ENCODE data around the gene PNPLA7.
"Not testable (repeated sequence)": the region's sequence is repeated elsewhere in the genome, so short reads cannot be mapped to it uniquely, and the experiment has no call there.

The PNPLA7 gene

DNA sequence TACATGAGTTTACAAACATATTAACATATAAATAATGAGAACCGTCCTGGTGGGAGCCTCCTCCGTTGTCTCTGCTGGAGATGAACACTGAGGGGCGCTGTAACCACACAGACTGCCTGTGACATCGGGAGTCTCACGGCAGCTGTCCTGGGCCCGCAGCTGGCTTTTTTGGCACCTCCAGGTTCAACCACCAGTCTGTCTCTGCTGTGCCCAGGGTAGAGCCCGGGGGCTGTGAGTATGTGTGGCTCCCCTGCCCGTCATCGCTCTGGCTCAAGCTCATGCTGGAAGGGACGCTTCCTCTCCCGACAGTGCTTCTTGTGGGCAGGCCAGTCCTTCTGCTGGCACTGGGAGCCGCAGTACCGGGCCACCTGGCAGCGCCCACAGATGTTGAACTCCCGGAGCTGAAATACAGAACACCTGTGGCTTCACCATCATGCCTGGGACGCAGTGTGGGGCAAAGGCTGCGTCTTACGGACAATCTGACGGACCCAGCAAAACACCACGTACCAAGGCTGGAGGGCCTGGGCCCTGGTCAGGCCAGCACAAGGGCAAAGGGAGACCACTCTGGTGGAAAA is 32.2 kb upstream of the PNPLA7 start:
- peaks cover 14% of the 10 kb centered on the region for H3K4me1 Mint-ChIP-seq (ENCODE audit: low read depth)
- H3K36me3 Mint-ChIP-seq (ENCODE audit: low read depth): peaks cover 65% of the 10 kb centered on the region
- intact Hi-C loops (cut with micrococcal nuclease): loop anchor here (10.0 kb wide), 1 partner anchor 112 kb away; no protein-coding TSS in a partner anchor
- no peak overlapping the region for H3K27ac Mint-ChIP-seq
- no peaks in the 10 kb centered on the region for H3K27me3 Mint-ChIP-seq
- no peaks in the 10 kb centered on the region for H3K9me3 Mint-ChIP-seq
- H3K4me3 Mint-ChIP-seq: no peak overlapping the region

DNA sequence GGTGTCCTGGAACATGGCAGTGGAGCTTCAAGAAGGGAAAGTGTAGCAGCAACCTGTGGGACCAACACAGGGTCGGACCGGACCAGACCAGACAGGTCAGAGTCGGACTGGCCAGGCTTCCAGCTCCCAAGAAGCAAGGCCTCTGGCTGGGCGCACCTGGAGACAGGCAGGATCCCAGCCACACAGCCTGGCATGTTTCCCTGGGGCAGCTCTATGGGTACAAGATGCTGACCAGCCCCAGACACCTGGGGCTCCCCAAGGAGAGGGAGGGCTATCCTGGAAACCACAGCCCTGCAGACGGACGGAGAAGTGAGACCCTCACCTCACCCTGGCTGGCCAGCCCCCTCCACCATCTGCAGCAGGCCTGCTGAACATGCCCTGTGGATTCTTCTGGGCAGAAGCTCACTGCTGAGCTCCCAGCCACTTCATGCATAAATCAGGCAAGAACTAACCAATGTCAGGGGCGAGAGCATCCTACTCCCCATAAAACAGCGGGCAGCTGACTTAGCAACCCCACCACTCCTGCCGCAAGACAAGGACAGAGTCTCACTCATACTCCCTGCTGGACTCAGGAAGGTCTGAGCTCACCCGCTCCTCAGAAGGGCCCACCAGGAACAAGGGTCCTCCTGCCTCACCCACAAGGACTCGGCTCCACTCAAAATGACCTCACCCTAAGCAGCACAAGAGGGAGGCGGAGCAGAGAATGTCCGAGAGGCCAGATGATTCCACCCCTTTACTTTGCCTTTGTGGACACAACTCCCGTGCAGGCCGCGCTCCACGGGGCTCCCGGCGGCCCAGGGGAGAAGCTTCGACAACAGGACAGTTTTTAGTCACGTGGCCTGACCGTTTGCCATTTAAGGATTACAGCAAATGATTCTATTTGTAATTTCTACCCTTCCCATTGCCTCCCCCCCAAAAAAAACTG is 31.4 kb upstream of the PNPLA7 start:
- no peak overlapping the region for H3K27ac Mint-ChIP-seq
- intact Hi-C loops (cut with micrococcal nuclease): loop anchor here (10.0 kb wide), 1 partner anchor 113 kb away; no protein-coding TSS in a partner anchor
- peaks cover 21% of the 10 kb centered on the region for H3K4me1 Mint-ChIP-seq (ENCODE audit: low read depth)
- no peaks in the 10 kb centered on the region for H3K27me3 Mint-ChIP-seq
- no peak overlapping the region for H3K4me3 Mint-ChIP-seq
- H3K36me3 Mint-ChIP-seq (ENCODE audit: low read depth): peaks cover 60% of the 10 kb centered on the region
- no peaks in the 10 kb centered on the region for H3K9me3 Mint-ChIP-seq

DNA sequence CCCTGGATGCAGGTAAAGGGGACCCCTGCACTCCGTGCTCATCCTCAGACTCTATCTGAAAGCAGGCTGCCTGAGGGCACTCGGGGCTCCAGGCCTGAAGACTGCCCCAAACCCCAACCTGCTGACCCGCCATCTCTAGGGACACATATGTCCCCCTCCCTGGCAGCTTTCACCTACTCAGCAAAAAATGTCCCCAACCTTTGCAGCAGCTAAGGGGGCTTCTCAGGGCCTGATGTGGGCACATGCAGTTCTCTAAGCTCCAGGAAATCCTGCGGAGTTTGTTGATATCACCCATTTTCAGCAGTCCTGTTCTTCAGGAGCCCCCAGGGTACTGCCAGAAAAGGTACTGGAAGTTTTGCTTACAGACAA is 30.7 kb upstream of the PNPLA7 start:
- H3K9me3 Mint-ChIP-seq: no peaks in the 10 kb centered on the region
- no peak overlapping the region for H3K27ac Mint-ChIP-seq
- H3K27me3 Mint-ChIP-seq: no peaks in the 10 kb centered on the region
- H3K4me3 Mint-ChIP-seq: no peak overlapping the region
- H3K36me3 Mint-ChIP-seq (ENCODE audit: low read depth): peaks cover 60% of the 10 kb centered on the region
- intact Hi-C loops (cut with micrococcal nuclease): loop anchor here (10.0 kb wide), 1 partner anchor 114 kb away; no protein-coding TSS in a partner anchor
- peaks cover 28% of the 10 kb centered on the region for H3K4me1 Mint-ChIP-seq (ENCODE audit: low read depth)

DNA sequence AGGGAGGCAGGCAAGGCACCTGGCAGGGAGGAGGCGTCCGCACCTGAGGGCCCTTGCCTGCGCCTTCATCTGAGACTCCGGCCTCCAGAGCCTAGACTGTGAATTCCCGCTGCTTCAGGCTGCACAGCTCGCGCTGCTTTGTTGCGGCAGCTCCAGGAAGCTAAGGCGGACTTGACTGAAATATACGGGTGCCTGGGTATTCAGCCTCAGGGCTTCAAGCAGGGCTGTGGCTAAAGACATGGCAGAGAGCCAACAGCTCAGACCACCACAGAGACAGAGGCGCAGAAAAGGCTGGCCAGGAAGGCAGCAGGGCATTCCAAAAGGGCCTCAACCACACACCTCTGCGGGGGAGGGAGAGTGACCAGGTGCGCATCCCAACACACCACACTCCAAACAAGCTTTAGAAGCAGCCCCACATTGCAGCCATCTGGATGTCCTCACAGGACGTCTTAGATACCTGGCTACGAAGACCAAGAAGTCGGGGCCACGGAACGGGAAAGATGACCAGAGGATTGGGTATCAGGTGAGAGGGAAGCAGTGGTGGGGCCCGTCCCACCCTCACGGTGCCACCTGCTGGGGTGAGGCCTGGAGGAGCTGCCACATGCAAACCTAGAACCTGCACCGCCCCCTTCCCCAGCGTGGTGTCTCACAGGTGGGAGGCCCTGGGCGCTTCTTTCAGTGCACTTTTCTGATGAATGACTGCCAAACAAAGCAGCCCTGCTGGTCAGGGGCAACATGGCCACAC is 30.2 kb upstream of the PNPLA7 start:
- H3K36me3 Mint-ChIP-seq (ENCODE audit: low read depth): peaks cover 60% of the 10 kb centered on the region
- no peaks in the 10 kb centered on the region for H3K27me3 Mint-ChIP-seq
- intact Hi-C loops (cut with micrococcal nuclease): loop anchor here (10.0 kb wide), 1 partner anchor 114 kb away; no protein-coding TSS in a partner anchor
- H3K4me3 Mint-ChIP-seq: no peak overlapping the region
- H3K27ac Mint-ChIP-seq: no peak overlapping the region
- H3K9me3 Mint-ChIP-seq: no peaks in the 10 kb centered on the region
- H3K4me1 Mint-ChIP-seq (ENCODE audit: low read depth): peaks cover 33% of the 10 kb centered on the region

DNA sequence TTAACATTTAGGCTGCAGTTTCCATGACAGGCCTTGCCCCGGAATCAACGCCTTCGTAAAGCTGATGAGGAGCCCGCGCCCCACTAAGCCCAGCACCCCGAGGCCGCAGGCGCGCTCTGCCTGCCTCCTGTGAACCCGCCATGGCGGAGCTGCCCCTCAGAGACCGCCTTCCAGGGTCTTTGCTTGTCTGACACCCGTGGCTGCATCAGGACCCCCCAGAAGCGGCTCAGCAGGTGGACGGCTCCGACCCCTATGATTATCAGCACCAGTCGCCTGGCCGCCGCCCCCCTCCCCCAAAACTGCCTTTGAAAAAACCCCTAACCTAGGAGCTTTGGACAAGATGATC is 29.0 kb upstream of the PNPLA7 start:
- intact Hi-C loops (cut with micrococcal nuclease): loop anchor here (2.0 kb wide), 1 partner anchor 40 kb away; the partner anchor contains the start of gene EHMT1
- Mint-ChIP-seq H3K4me1 (ENCODE audit: low read depth) (peaks cover 40% of the 10 kb centered on the region), H3K27ac (peak overlapping the region; percentile 72)

DNA sequence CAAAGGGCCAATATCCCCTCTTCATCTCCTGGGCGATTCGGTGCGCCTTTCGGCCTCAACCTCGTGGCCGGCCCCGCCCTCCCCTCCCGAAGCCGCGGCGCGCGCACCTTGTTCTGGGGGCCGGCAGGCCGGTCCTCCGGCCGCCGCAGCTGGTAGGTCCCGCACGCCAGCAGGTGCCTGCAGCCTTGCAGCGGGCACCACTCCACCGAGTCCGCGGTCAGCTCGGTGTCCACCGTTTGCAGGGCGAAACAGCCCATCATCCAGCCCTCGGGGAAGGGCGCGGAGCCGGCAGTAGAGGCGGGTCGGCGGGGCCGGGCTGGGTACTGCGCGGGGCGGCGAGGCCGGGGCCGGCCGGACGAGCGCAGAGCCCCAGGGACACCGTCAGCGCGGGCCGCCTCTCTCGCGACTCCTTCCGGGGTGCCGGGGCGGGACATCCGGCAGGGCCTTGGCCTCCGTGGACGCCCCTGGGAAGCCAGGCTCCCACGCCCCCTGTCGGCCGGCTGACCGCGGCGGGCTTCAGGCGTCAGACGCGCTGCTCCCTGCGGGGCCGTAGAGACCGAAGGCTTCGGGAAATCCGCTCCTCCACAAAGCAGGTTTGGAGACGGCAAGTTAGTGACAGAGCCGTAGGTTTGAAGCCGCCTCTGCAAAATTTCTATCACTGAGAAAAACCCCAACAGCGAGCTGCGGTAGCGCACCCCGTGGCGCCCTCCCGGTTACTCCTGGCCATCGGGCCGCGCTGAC is 28.5 kb upstream of the PNPLA7 start, which contains the start of gene DPH7:
DPH7 (minus strand) TSS at position 408 of the 741 bp plus-strand sequence; CDS start at position 260, 148 bp downstream.
- H3K9me3 Mint-ChIP-seq: no peaks in the 10 kb centered on the region
- H3K27me3 Mint-ChIP-seq: no peaks in the 10 kb centered on the region
- peak within 1 kb of the TSS; percentile 72 for H3K27ac Mint-ChIP-seq
- intact Hi-C loops (cut with micrococcal nuclease): loop anchor here (2.0 kb wide), 1 partner anchor 40 kb away; the partner anchor contains the start of gene EHMT1
- peaks cover 40% of the 10 kb centered on the region for H3K4me1 Mint-ChIP-seq (ENCODE audit: low read depth)
- H3K4me3 Mint-ChIP-seq: peak within 1 kb of the TSS; percentile 83
- H3K36me3 Mint-ChIP-seq (ENCODE audit: low read depth): peaks cover 60% of the 10 kb centered on the region

More for the DNA sequence above, 29.0 kb upstream of the PNPLA7 start:
- Mint-ChIP-seq H3K36me3 (ENCODE audit: low read depth) (peaks cover 60% of the 10 kb centered on the region), H3K27me3 (no peaks in the 10 kb centered on the region), H3K9me3 (no peaks in the 10 kb centered on the region), H3K4me3 (peak overlapping the region; percentile 83)

DNA sequence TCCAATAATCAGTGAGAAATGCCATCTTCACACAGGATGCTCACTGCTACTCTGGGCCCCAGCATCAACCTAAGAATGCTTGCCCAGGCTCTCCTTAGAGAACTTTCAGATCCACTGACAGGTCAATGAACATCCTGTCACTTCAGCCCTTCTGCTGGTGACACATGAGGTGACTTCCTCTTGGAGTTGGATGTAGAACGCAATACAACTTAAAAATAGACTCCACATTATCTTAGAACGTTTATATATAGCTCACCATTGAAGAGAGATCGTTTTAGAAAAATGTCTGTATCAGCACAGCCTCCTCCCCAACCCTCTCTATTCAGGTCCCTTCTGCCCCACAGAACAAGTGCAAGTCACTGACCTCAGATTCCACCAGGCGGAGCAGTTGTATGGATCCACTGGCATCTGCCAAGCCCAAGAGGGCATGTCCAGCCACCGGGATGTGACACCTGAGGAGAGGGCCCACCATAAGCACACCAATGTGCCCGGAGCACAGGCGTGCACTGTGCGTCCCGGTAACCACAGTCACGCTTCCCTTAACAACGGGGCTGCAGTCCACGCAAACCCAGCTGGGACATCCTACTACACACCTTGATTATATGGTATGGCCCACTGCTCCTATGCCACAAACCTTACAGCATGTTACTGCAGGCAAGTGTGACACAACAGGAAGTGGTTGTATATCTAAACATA is 25.7 kb upstream of the PNPLA7 start:
- intact Hi-C loops (cut with micrococcal nuclease): no loop called here
- Mint-ChIP-seq H3K36me3 (ENCODE audit: low read depth) (peaks cover 54% of the 10 kb centered on the region), H3K9me3 (no peaks in the 10 kb centered on the region), H3K4me1 (ENCODE audit: low read depth) (peaks cover 40% of the 10 kb centered on the region), H3K27me3 (no peaks in the 10 kb centered on the region), H3K27ac (no peak overlapping the region), H3K4me3 (no peak overlapping the region)

DNA sequence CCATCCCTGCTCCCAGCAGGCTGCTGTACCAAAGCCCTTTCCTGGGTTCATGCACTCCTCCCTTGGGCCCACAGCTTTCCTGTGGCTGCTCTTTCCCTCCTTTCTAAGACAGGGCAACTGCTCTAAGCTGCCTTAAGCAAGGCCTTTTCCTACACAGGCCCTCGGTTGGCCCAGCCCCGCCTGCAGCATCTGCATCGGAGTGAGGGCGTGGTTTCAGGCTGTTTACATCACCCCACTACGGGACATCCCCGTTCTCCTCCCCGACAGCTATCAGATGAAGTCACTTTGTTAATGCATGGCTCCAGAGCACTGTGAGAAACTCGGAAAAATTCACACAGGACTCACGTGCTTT is 25.1 kb upstream of the PNPLA7 start:
- Mint-ChIP-seq H3K36me3 (ENCODE audit: low read depth) (peaks cover 59% of the 10 kb centered on the region), H3K27me3 (no peaks in the 10 kb centered on the region), H3K9me3 (no peaks in the 10 kb centered on the region), H3K4me3 (no peak overlapping the region), H3K27ac (no peak overlapping the region), H3K4me1 (ENCODE audit: low read depth) (peaks cover 40% of the 10 kb centered on the region)
- intact Hi-C loops (cut with micrococcal nuclease): no loop called here

DNA sequence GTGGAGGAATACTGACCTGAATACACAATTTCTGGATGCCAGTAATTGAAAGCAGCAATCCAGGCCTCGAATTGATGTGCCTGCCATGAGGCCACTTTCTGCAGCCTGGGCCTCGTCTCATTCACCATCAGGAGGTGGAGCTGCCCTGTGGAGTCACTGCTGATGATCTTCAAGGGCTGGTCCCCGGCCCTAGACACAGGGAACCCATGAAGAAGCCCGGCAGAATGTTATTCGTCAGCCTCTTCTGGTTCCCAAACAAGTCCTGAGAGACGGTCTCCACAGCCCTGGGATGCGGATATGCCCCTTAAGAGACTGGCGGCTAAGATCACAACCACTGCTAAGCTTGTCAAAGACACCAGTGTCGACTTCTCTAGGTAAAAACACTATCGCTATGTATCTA is 24.0 kb upstream of the PNPLA7 start:
- Mint-ChIP-seq H3K27me3 (no peaks in the 10 kb centered on the region), H3K9me3 (peaks cover 10% of the 10 kb centered on the region), H3K4me3 (no peak overlapping the region), H3K4me1 (ENCODE audit: low read depth) (peaks cover 42% of the 10 kb centered on the region), H3K36me3 (ENCODE audit: low read depth) (peaks cover 70% of the 10 kb centered on the region), H3K27ac (no peak overlapping the region)
- intact Hi-C loops (cut with micrococcal nuclease): no loop called here

DNA sequence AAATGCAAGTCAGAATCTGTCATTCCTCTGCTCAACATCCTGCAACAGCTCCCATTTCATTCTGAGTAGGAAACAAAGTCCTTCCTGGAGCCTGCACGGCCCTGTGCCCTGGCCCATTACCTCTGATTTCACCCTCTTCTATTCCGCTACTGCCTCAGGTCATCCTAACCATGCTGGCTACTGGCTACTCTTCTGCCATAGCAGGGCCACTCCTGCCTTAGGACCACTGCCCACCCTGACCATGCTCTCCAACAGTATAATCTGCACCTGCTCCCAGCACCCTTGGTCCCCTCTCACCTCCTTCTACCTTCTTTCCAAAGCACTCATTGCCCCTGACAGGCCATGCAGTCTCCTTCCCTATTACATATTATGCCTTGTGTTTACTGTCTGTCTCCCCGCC is 20.4 kb upstream of the PNPLA7 start:
- no peak overlapping the region for H3K4me3 Mint-ChIP-seq
- no peak overlapping the region for H3K27ac Mint-ChIP-seq
- intact Hi-C loops (cut with micrococcal nuclease): no loop called here
- H3K9me3 Mint-ChIP-seq: peaks cover 21% of the 10 kb centered on the region
- no peaks in the 10 kb centered on the region for H3K27me3 Mint-ChIP-seq
- peaks cover 68% of the 10 kb centered on the region for H3K36me3 Mint-ChIP-seq (ENCODE audit: low read depth)
- peaks cover 19% of the 10 kb centered on the region for H3K4me1 Mint-ChIP-seq (ENCODE audit: low read depth)

DNA sequence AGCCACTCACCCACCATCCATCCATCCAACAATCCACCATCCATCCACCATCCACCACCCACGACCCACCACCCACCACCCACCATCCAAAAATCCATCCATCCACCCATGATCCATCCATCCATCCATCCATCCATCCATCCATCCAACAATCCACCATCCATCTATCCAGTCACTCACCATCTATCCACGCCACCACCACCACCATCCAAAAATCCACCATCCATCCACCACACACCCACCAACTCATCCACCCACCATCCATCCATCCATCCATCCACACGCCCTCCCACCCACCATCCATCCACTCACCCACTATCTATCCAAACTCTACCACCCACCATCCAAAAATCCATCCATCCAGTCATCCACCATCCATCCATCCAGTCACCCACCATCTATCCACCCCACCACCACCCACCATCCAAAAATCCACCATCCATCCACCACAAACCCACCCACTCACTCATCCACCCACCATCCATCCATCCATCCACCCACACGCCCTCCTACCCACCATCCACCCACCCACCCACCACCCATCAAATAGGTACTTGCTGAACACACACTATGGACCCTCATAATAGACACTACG is 19.5 kb upstream of the PNPLA7 start:
- Mint-ChIP-seq H3K4me3 (no peak overlapping the region), H3K27me3 (no peaks in the 10 kb centered on the region), H3K9me3 (peaks cover 24% of the 10 kb centered on the region), H3K4me1 (ENCODE audit: low read depth) (peaks cover 12% of the 10 kb centered on the region), H3K36me3 (ENCODE audit: low read depth) (peaks cover 65% of the 10 kb centered on the region), H3K27ac (no peak overlapping the region)
- intact Hi-C loops (cut with micrococcal nuclease): no loop called here

DNA sequence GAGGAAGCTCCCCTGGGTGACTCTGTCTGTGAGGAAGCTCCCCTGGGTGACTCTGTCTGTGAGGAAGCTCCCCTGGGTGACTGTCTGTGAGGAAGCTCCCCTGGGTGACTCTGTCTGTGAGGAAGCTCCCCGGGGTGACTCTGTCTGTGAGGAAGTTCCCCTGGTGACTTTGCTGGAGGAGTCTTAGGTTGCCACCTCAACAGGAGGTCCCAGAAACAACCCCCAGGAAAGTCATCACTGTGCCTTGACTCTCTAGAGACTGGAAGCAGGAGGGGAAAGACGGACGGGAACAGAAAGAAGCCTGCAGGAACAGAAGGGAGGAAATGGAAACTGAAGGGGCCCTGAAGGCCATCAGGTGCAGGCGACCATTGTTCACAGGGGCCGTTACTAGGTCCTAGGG is 18.2 kb upstream of the PNPLA7 start:
- Mint-ChIP-seq H3K9me3 (peaks cover 37% of the 10 kb centered on the region), H3K4me1 (ENCODE audit: low read depth) (peaks cover 24% of the 10 kb centered on the region), H3K36me3 (ENCODE audit: low read depth) (peaks cover 65% of the 10 kb centered on the region), H3K27ac (peak overlapping the region; percentile 28)
- H3K27me3 Mint-ChIP-seq; H3K4me3 Mint-ChIP-seq; intact Hi-C loops (cut with micrococcal nuclease): not testable (repeated sequence)

Measured in dendritic cell treated with granulocyte-macrophage colony-stimulating factor and Interleukin-4, amounts not matched to agents 40 ng/mL and 50 ng/mL, for 4 days (primary cell).